BLaER1 (cell line): ENCODE results near the gene FAM83D.

Experiments used
- H3K27ac ChIP-seq: shearing (Covaris generic); formaldehyde crosslinking; 2 replicates; pipeline ENCODE4 v1.8.1; 2022
- H3K27me3 ChIP-seq: shearing (Covaris generic); formaldehyde crosslinking; 2 replicates; pipeline ENCODE4 v1.8.1; 2022
- H3K36me3 ChIP-seq: shearing (Covaris generic); formaldehyde crosslinking; 2 replicates; pipeline ENCODE4 v1.8.1; 2022
- H3K4me1 ChIP-seq: shearing (Covaris generic); formaldehyde crosslinking; 2 replicates; pipeline ENCODE4 v1.8.1; 2022
- H3K4me2 ChIP-seq: shearing (Covaris generic); formaldehyde crosslinking; 2 replicates; pipeline ENCODE4 v1.8.1; 2022
- H3K4me3 ChIP-seq: shearing (Covaris generic); formaldehyde crosslinking; 2 replicates; pipeline ENCODE4 v1.8.1; 2022
- H3K9ac ChIP-seq: shearing (Covaris generic); formaldehyde crosslinking; 2 replicates; pipeline ENCODE4 v1.8.1; 2022
- H3K9me3 ChIP-seq: shearing (Covaris generic); formaldehyde crosslinking; 2 replicates; pipeline ENCODE4 v1.8.1; 2022
- H4K20me1 ChIP-seq: shearing (Covaris generic); formaldehyde crosslinking; 2 replicates; pipeline ENCODE4 v1.8.1; 2022
- Cebpa-rat ChIP-seq: shearing (Covaris generic); IDR thresholded peaks from 2 replicates; pipeline ENCODE4 v1.8.1; 2022

FAM83D gene

GRCh38 chr20:38926142-38926933 is at the start of gene FAM83D:
Gene FAM83D (plus strand): TSS chr20:38926417. CDS start chr20:38926443, 26 bp downstream.
- peaks cover 39% of the 10 kb centered on the region for H3K4me1 ChIP-seq
- peak within 1 kb of the TSS; percentile 95 for H3K9ac ChIP-seq
- H3K4me2 ChIP-seq, result peak within 1 kb of the TSS; percentile 86
- H3K4me3 ChIP-seq, result peak within 1 kb of the TSS; percentile 92
- H4K20me1 ChIP-seq, result peaks cover 40% of the 10 kb centered on the region
- TF ChIP-seq Cebpa-rat, result no peak
- peak within 1 kb of the TSS; percentile 93 for H3K27ac ChIP-seq
- H3K27me3 ChIP-seq, result no peaks in the 10 kb centered on the region
- peaks cover 17% of the 10 kb centered on the region for H3K36me3 ChIP-seq
- no peaks in the 10 kb centered on the region for H3K9me3 ChIP-seq

GRCh38 chr20:38877483-38877882 is 48.7 kb upstream of the FAM83D start:
- Histone ChIP-seq H3K36me3 (no peaks in the 10 kb centered on the region), H4K20me1 (peaks cover 34% of the 10 kb centered on the region), H3K4me1 (peaks cover 90% of the 10 kb centered on the region), H3K27me3 (no peaks in the 10 kb centered on the region), H3K4me2 (no peak overlapping the region), H3K4me3 (no peak overlapping the region), H3K9me3 (no peaks in the 10 kb centered on the region), H3K9ac (no peak overlapping the region), H3K27ac (no peak overlapping the region)
- no peak for TF ChIP-seq Cebpa-rat

- Histone ChIP-seq H3K27me3 (no peaks in the 10 kb centered on the region), H3K9me3 (no peaks in the 10 kb centered on the region), H3K4me2 (peak overlapping the region; percentile 85; the same call in 1 of the 2 replicates), H3K4me3 (no peak overlapping the region), H3K27ac (no peak overlapping the region), H4K20me1 (peaks cover 43% of the 10 kb centered on the region), H3K9ac (no peak overlapping the region), H3K4me1 (peaks cover 90% of the 10 kb centered on the region), H3K36me3 (no peaks in the 10 kb centered on the region)
- TF ChIP-seq Cebpa-rat, result no peak
Observed at GRCh38 chr20:38878866-38879265, 47.4 kb upstream of the FAM83D start.

GRCh38 chr20:38880952-38881735 is 45.1 kb upstream of the FAM83D start:
- Histone ChIP-seq H4K20me1 (peaks cover 43% of the 10 kb centered on the region), H3K4me1 (peaks cover 71% of the 10 kb centered on the region), H3K9me3 (no peaks in the 10 kb centered on the region), H3K27me3 (no peaks in the 10 kb centered on the region), H3K9ac (no peak overlapping the region), H3K4me2 (peak overlapping the region; percentile 85), H3K4me3 (no peak overlapping the region; the same call in 1 of the 2 replicates), H3K27ac (no peak overlapping the region), H3K36me3 (no peaks in the 10 kb centered on the region)
- no peak for TF ChIP-seq Cebpa-rat

- Histone ChIP-seq H4K20me1 (peaks cover 50% of the 10 kb centered on the region), H3K36me3 (no peaks in the 10 kb centered on the region), H3K9me3 (no peaks in the 10 kb centered on the region), H3K4me2 (peak overlapping the region; percentile 85), H3K4me3 (no peak overlapping the region), H3K27me3 (no peaks in the 10 kb centered on the region), H3K4me1 (peaks cover 64% of the 10 kb centered on the region), H3K27ac (peak overlapping the region; percentile 23; the same call in 1 of the 2 replicates), H3K9ac (no peak overlapping the region)
- TF ChIP-seq Cebpa-rat, result no peak
Observed at GRCh38 chr20:38881806-38882440, 44.3 kb upstream of the FAM83D start.

- Histone ChIP-seq H3K9me3 (no peaks in the 10 kb centered on the region), H3K4me2 (peak overlapping the region; percentile 85), H3K4me1 (peaks cover 58% of the 10 kb centered on the region), H3K9ac (no peak overlapping the region), H3K27ac (peak overlapping the region; percentile 48; the same call in 1 of the 2 replicates), H3K27me3 (no peaks in the 10 kb centered on the region), H3K36me3 (no peaks in the 10 kb centered on the region), H3K4me3 (no peak overlapping the region), H4K20me1 (peaks cover 50% of the 10 kb centered on the region)
- TF ChIP-seq Cebpa-rat, result no peak
Observed at GRCh38 chr20:38882600-38882999, 43.6 kb upstream of the FAM83D start.

- Histone ChIP-seq H3K27ac (peak overlapping the region; percentile 48; the same call in 1 of the 2 replicates), H3K4me1 (peaks cover 58% of the 10 kb centered on the region), H4K20me1 (peaks cover 50% of the 10 kb centered on the region), H3K36me3 (no peaks in the 10 kb centered on the region), H3K9me3 (no peaks in the 10 kb centered on the region), H3K9ac (no peak overlapping the region), H3K27me3 (no peaks in the 10 kb centered on the region), H3K4me3 (no peak overlapping the region), H3K4me2 (peak overlapping the region; percentile 85)
- no peak for TF ChIP-seq Cebpa-rat
Observed at GRCh38 chr20:38883081-38883980, 42.9 kb upstream of the FAM83D start.

GRCh38 chr20:38883981-38884733 is 42.1 kb upstream of the FAM83D start:
- Histone ChIP-seq H3K9me3 (no peaks in the 10 kb centered on the region), H3K27me3 (no peaks in the 10 kb centered on the region)

More at GRCh38 chr20:38883981-38884733, 42.1 kb upstream of the FAM83D start:
- H3K4me2 ChIP-seq, result peak overlapping the region; percentile 85; the same call in 1 of the 2 replicates
- peaks cover 47% of the 10 kb centered on the region for H4K20me1 ChIP-seq
- H3K9ac ChIP-seq, result no peak overlapping the region
- H3K36me3 ChIP-seq, result no peaks in the 10 kb centered on the region
- TF ChIP-seq Cebpa-rat, result no peak
- H3K4me1 ChIP-seq, result peaks cover 50% of the 10 kb centered on the region
- H3K27ac ChIP-seq, result no peak overlapping the region
- no peak overlapping the region for H3K4me3 ChIP-seq
